Astrocyte (in vitro differentiated cells and primary cell): ENCODE results near the gene TMEM33.

Experiments
- CTCF ChIP-seq: IDR thresholded peaks from 2 replicates; pipeline ENCODE4 v1.5.1; 2011; ENCODE audit warnings: low read depth, mild to moderate bottlenecking, inconsistent platforms, low read length, moderate library complexity; ENCODE audit not compliant: insufficient read depth
- EZH2 ChIP-seq: IDR thresholded peaks from 2 replicates; pipeline ENCODE4 v1.6.1; 2012; ENCODE audit warnings: mild to moderate bottlenecking, low read length, inconsistent platforms; ENCODE audit not compliant: insufficient read depth

- TF ChIP-seq CTCF (no peak), EZH2 (no peak)
Measured at GRCh38 chr4:41999321-41999720, 64.1 kb downstream of the TMEM33 start.
